HG03460 (cell line): ENCODE results near the gene ATAD3B.
"Not testable (repeated sequence)": the region's sequence is repeated elsewhere in the genome, so short reads cannot be mapped to it uniquely, and the experiment has no call there.

ENCODE experiments used
- ATAC-seq: cut with Tn5 transposase; IDR thresholded peaks from one replicate; pipeline ENCODE4 v1.9.1; 2021; ENCODE audit not compliant: unreplicated experiment

ATAD3B gene

GRCh38 chr1:1529936-1530335 lies 58.4 kb downstream of the ATAD3B start:
- ATAC-seq, result no peak

DNA sequence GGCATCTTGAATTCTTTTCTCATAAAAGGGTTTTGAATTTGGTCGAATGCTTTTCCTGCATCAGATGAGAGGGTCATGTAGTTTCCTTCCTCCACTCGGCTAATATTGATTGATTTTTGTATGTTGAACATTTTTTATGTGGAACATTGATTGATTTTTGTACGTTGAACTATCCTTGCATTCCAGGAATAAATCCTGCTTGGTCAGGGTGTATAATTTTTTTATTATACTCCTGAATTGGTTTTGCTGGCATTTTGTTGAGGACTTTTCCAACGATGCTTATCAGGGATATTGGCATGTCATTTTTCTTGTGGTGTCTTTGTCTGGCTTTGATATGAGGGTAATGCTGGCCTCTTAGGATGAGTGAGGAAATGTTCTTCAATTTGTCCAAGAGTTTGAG lies 60.4 kb downstream of the ATAD3B start:
- ATAC-seq, result no peak

DNA sequence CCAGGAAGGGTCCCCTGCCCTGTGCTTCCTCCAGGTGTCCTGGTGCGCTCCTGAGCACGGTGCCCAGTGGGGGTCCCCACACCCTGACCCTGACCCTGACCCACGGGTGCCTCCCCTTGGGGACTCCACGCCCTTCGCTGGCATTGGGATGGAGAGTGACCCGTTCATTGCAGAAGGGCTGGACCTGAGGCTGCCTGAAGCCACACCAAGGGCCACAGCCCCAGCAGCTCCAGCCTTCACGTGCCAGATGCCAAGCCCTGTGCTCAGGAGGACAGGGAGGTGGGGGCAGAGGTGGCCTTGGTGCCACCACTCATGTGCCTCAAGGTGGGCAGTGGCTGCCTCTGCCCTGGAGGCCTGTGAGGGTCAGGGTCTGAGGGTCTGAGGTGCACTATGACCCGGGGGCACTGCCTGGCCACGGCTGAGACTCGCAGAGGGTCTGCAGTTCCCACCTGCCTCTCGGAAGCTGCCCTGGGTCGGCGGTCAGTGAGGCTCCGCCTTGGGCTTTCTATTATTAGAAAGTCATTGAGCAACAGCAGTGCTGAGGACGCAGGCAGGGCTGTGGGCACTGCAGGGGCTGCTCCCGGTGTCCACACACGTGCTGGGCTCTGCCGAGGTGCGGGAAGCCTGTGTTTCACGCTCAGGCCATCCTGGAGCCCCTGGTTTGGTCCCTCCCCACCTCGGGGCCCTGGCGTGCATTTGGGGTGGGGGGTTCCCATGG lies 61.8 kb downstream of the ATAD3B start:
- not testable (repeated sequence) for ATAC-seq

DNA sequence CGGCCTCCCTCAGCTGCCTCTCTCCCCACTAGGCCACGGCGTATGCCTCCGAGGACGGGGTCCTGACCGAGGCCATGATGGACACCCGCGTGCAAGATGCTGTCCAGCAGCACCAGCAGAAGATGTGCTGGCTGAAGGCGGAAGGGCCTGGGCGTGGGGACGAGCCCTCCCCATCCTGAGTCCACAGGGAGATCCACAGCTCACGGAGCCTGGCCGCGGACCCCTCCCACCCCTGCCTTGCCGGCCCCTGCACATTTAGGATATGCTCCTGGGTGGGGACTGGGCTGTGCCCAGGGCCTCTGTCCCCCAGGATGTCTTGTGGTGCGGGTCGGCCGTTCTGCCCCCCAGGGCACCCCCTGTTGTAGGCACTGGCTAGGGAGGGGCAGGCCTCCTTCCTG lies 62.3 kb downstream of the ATAD3B start:
- ATAC-seq, result not testable (repeated sequence)

GRCh38 chr1:1534401-1535154 lies 63.0 kb downstream of the ATAD3B start:
- no peak for ATAC-seq

DNA sequence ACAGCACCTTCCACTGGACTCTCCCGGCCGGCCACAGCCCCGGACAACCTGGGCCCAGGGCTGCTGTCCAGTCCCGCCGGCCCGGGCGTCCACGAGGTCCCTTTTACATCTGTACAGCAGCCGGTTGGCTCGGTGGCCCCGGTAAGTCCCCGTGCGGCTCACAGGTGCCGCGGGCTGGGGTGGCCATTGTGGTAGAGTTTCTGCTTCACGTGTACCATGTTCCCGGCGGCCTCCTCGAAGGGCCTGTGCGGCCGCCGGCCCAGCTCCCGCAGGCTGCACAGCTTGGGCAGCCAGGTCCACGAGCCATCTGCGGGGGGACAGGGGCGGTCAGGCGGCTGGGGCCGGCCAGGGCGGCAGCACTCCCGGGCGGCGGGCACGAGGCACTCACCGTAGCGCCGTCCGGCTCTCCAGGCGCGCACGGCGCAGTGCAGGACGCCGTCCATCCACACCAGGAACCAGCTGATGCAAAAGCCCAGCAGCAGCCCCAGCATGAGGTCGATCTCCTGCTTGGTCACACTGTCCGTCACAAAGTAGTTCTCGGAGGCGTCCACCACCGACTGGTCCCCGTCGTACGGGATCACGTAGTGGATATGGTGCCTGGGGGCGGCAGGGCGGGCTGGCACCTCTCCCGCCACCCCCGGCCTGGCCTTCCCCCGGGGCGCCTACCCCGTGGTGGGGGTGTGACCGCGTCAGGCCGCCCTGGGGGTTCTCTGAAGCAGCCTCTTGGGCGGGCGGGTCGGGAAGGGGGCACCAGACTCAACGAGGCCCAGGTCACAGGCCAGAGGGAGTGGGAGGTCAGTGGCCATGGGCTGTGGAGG lies 63.8 kb downstream of the ATAD3B start:
- ATAC-seq, result no peak

DNA sequence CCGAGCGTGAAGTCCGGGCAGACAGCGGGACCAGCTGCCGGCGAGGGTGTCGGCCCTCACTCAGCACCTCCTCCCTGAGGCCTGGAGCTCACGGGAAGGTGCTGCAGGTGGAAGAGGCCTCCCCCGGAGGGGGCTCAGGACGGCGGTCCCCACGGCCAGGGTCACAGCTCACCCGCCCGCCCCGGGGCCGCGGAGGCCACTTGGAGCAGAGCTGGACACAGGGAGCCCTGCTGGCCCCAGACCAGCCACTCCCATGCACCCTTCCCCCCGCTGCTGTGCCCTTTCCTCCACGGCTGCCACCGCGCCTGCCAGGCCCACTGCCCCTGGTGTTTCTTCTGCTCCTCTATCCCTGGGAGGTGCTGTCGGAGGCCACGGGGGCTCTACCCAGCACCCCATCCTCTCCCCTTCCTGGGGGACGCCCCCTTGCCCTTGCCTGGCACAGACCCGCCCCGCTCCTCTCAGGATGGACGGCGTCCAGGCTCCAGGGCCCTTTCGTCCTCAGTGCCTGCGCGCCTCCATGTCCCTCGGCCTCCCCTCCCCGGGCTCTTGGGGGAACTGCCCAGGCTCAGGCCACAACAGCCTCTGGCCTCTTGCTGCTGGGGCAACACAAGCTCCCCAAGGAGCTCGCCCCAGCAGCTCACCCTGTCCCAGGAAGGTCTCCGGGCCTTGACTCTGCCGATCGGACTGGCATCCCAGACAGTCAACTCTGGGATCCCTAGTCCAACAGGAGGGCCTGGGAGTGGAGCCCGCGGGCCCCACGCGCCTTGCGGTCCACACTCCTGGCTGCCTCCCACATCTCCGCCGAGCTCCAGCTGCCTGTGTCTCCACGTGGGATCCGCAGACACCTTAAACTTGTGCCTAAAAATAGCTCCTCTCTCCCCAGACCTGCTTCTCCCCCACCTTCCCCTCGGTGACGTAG lies 64.7 kb downstream of the ATAD3B start:
- ATAC-seq, result no peak

DNA sequence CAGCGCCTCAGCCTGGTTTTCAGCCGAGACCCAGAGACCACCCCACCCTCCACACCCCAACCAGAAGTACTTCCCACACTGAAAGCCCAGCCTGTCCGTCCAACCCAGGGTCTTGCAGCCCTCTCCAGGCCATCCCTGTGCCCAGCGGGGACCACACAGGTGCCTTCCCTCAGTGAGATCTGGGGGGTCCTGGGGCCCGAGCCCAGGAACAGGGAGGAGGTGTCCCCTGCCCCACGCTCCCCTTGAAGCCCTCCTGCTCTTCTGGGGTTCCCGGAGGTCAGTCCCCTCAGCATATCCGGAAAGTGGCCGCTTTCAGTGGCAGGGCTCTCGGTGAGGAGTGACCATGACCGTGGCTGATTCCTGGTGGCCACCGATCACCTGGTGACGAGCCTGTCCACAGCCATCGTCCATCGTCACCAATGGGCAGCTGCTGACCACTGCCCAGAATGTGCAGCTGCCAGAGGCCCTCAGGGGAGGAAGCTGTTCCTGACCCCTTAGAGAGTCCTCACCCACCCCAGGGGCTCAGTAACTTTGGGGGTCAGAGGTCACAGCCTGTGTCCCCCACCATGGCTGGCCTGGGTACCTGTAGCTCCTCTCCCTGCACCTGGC lies 65.5 kb downstream of the ATAD3B start:
- no peak for ATAC-seq

DNA sequence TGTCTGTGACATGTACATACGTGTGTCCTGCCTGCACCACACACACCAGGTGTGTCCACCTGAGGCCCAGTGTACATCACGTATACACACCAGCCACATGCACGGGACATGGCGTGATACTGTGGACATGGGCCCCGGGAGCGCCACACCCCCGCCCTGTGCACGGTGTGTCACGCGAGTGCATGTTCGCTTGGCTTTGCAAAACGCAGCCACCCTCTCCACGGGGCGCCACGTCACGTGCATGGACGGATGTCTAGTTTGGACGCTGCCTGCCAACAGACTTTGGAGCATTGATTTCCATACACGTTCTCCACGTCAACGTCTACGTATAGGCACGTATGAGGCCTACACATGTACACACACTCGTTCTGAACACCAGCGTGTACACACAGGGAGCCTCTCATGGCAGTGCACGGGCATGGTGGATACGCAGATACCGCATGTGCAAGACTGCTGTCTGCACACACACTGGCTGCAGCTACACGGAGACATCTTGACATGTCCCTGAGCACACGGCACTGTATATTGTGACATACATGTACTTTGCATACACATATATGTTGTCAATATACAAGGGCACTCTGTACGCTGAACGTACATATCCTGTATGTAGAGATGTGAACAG lies 66.2 kb downstream of the ATAD3B start:
- no peak for ATAC-seq

- no peak for ATAC-seq
These were observed 66.8 kb downstream of the ATAD3B start for GRCh38 chr1:1538334-1538733.

DNA sequence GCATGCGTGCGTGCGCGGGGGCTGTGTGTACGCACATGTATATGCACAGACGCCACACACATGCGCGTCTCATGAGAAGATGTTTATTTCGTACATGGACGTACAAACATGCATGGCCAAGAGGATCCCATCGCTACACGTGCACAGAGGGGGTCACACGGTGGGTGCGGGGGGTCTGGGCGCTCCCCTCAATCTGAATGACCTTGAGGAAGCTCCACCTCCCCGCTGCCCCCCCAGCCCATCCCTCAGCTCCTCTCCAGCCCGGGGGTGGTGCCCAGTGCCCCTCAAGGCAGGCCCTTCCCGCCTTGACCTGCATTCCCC lies 67.4 kb downstream of the ATAD3B start:
- ATAC-seq, result no peak

DNA sequence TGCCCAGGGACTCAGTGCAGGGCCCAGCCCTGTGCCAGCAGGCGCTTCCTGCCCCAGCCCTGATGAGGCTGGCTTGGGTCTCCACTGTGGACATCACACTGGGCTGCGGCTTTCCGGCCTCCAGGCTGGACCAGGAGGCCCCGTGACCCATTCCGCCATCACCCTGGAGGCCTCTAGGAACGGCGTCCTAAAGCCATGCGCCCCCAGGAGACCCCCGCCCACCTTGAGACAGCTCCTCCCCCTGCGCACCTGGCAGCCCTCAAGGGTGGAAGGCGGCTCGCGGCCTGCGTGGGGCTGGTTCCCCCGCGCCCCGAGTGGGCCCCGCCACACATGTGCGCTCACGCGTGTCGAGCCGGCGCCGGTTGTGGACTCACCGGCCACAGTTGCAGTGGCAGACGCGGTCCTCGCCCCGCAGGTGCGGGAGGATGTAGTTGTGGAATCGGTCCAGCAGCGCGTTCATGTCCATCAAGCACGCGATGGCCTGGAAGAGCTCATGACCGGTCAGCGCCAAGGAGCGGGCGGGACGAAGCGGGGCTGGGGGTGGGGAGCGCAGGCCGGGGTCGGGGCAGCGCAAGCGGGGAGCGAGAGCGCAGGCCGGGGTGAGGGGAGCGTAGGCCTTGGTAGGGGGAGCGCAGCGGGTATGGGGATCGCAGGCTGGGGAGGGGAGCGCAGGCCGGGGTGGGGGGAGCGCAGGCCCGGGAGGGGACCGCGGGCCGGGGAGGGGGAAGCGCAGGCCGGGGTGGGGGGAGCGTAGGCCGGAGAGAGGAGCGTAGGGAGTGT lies 67.9 kb downstream of the ATAD3B start:
- ATAC-seq, result no peak

DNA sequence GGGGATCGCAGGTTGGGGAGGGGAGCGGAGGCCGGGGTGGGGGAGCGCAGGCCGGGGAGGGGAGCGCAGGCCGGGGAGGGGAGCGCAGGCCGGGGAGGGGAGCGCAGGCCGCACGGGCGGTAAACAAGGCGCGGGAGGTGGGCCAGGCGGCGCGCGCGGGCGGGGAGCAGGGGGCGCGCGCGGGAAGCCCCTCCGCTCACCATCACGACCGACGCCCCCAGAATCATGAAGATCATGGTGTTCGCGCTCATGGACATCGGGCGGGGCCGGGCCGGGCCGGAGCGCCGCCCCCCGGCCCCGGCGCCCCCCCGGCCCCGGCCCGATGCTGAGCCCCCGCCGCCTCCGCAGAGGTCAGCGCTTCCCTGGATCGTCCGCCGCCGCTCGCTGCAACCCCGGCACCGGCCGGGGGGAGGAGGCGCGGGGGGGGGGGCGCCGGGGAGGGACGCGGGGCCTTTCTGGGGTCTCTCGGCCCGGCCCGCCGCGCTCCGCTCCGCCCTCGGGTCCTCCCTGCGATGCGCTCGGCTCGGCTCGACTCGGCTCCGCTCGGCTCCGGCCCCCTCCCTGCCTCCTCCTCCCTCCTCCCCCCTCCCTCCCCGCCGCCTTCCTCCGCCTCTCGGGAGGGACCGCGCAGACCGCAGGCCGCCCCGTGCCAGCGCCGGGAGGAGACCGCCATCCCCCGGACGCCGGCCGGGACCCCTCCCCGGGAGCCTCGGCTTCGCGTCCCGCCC lies 68.7 kb downstream of the ATAD3B start, which contains the start of gene TMEM240:
TMEM240 (minus strand) TSS at position 535 of the 728 bp plus-strand sequence; CDS start at position 257, 278 bp downstream.
- no peak for ATAC-seq

GRCh38 chr1:1540818-1541628 lies 69.5 kb downstream of the ATAD3B start:
- no peak for ATAC-seq

DNA sequence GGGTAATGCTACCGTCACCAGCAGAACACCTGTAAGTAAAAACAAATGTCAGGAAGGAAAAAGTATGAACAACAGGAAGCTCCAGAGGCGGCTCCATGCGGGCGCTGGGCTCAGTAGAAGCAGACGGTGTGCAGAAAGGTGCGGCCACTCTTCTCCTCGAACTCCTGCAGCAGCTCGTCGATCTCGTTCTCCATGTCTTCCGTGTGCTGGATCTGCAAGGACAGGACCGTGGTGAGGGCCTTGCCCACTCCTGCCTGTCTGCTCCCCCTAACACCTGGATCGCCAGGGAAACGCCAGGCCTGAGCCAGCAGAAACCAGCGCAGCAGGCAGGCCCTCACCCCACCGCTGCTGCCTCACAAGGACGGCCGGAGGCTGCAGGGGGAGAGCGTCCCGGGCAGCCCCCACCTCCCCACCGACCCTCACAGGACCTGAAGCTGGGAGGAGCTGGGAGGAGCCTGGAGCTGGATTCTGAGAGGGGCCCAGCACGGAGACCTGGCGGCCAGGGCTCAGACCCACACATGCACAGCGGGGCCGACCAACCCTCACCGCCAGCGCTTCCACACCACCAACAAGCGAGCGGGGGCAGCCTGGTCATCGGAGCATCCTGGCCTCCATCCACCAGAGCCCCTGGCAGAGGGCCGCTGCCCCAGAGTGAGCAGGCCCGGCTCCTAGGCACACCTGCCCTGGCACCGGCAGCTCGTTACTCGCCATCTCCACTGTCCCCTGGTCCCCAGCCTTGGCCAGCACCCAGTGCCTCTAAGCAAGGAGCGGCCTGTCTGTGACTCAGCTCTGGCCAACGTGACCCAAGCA lies 70.6 kb downstream of the ATAD3B start:
- no peak for ATAC-seq

GRCh38 chr1:1542766-1543705 lies 71.5 kb downstream of the ATAD3B start:
- ATAC-seq, result no peak
